GM12892 (cell line): Measurements from ENCODE around the gene TMEM106A. TPM values are rescaled to one million over a fixed set of nuclear protein-coding genes. Genes with fewer than 3 reads are reported as not detected.
"Not testable (repeated sequence)": the region's sequence is repeated elsewhere in the genome, so short reads cannot be mapped to it uniquely, and the experiment has no call there.

Experiments
- DNase-seq: peaks from one replicate; pipeline ENCODE4 v3.0.0; 2011; ENCODE audit not compliant: insufficient read length
- FAIRE-seq: peaks from 2 replicates; lab custom pipeline; 2011; peaks lifted over from hg19 to GRCh38; lab: Jason Lieb, UNC
- POLR2A ChIP-seq: IDR thresholded peaks from 2 replicates; pipeline ENCODE4 v1.6.1; 2011; ENCODE audit warnings: low read depth, low read length, control low read depth
- POLR2AphosphoS5 ChIP-seq: IDR thresholded peaks from 2 replicates; pipeline ENCODE4 v1.6.1; 2011; ENCODE audit warnings: low read depth, low read length, control low read depth
- TAF1 ChIP-seq: IDR thresholded peaks from 2 replicates; pipeline ENCODE4 v1.6.1; 2011; ENCODE audit warnings: low read depth, mild to moderate bottlenecking, control low read depth, low read length, borderline replicate concordance
- polyA plus RNA-seq: library from polyadenylated mRNA; unstranded; fragments of >200 nt; gene quantifications from one replicate; pipeline ENCODE4 v1.2.1, GENCODE V29; 2012; ENCODE audit warnings: missing spikeins, inconsistent platforms; ENCODE audit not compliant: missing spikeins

The TMEM106A gene, protein sequence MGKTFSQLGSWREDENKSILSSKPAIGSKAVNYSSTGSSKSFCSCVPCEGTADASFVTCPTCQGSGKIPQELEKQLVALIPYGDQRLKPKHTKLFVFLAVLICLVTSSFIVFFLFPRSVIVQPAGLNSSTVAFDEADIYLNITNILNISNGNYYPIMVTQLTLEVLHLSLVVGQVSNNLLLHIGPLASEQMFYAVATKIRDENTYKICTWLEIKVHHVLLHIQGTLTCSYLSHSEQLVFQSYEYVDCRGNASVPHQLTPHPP
- 8.1 TPM for polyA plus RNA-seq

DNA sequence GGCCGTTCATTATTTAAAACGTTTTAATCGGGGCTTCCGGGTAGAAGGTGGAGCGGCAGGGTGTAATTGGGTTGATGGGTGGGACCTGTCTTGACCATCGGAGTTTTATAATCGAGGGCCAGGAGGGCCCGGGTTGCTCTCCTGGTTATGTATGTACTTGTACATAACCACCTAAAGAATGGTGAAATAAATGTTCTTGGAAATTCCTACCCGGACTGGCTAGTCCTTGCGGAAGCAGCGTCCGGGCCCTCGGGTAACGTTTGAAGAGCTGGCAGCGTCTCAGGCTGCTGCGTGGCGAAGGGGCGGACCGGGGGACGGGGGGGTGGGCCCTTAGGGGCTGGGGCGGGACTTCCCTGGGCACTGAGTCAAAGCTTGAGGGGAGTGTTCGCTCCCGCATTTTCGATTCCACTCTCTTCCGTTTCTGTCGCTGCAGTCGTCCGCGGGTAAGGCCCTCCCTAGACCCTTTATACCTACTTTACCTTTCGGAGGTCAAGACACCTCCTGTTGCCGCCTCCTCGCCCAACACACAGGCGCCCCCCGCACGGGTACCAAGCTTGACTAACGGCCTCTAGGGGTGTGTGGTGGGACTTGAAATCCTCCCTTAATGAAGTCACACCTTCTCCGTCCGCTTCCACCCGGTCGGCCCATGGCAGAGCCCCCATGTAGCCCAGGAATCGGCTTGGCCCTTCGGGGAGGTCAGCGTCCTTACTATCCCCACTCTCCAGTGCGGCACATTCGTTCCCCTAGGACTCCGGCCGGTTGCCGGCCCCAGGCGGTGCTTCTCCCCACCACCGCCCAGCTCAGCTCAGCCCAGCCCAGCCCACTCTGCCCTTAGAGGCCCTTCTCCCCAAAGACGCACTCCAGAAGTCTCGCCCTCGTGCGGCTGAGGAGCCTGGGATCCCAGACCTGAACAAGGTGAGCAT is at the start of gene TMEM106A:
TMEM106A (plus strand) TSS at position 396 of the 923 bp plus-strand sequence. CDS start 1,167 bp downstream, outside the sequence.
- DNase-seq (peak; percentile 85), FAIRE-seq (peak; percentile 67)
- peak; percentile 73 for TF ChIP-seq POLR2A
- peak; percentile 77; the same call in 1 of the 2 replicates for TF ChIP-seq TAF1
- TF ChIP-seq POLR2AphosphoS5, result peak; percentile 72

DNA sequence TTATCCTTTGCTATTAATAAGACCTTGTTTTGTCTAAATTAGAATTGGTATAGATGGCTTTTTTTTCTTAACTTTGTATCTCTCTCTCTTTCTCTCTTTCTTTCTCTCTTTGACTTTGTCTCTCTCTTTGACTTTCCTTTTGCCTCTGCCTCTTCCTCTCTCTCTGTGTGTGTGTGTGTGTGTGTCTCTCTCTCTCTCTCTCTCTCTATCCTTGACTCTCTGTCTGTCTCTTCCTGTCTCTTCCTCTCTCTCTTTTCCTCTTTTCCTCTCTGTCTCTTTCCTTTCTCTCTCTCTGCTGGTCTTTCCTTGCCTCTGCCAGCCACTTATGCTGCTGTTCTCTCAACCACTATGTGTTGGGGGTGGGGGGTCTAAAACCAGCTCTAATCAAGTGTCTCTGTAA is 45.7 kb upstream of the TMEM106A start:
- not testable (repeated sequence) for FAIRE-seq, DNase-seq

DNA sequence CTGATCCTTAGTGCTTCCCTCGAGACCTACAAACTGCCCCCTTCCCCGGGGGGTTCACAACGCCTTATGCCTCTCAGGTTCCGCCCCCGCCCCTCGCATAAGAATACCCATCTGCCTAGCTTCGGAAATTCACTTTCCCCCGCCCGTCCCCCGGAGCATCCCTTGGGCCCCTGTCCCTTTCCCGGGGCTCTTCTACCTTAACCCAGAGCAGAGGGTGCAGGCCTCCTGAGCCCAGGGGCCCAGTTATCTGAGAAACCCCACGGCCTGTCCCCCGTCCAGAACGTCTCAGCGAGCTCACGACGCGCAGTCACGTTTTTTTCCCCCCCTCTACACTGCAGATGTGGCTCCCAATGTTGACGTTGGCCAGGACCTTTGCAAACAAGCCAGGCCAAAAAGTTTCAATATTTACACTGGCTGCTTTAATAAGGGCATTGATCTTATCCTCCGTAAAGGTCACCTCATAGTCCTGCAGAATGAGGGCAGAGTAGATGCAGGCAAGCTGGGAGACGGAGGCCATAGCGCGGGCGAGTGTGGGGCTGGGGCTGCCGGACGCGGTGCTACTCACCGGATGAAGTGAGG is 42.0 kb upstream of the TMEM106A start:
- FAIRE-seq, result no peak
- DNase-seq, result peak; percentile 32
- TF ChIP-seq POLR2AphosphoS5, result no peak

DNA sequence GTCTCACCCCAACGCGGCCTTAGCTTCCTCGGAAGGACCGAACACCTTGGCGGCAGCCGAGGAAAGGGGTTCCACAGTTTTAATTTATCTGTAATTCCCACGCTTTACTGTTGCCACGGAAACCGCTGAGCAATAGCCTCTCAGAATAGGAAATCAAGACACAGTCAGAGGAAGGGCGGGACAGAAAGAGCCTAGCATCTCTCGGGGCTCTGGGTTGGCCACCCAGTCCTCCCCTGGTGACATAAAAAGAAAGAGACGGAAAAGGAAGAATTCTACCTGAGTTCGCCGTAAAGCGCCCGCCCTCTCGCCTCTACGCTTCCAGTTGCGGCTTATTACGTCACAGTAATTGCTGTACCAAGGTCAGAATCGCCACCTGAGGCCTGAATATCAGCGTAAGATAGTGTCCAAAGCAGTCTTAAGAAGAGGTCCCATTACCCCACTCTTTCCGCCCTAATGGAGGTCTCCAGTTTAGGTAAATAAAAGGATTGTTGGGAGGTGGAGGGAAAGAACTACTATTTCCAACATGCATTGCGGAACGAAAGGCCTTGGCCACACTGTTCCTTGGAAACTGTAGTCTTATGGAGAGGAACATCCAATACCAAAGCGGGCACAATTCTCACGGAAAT is 41.4 kb upstream of the TMEM106A start:
- TF ChIP-seq TAF1, result peak; percentile 14; the same call in 1 of the 2 replicates
- TF ChIP-seq POLR2A, result no peak; the same call in 1 of the 2 replicates
- FAIRE-seq (no peak), DNase-seq (peak; percentile 85)

DNA sequence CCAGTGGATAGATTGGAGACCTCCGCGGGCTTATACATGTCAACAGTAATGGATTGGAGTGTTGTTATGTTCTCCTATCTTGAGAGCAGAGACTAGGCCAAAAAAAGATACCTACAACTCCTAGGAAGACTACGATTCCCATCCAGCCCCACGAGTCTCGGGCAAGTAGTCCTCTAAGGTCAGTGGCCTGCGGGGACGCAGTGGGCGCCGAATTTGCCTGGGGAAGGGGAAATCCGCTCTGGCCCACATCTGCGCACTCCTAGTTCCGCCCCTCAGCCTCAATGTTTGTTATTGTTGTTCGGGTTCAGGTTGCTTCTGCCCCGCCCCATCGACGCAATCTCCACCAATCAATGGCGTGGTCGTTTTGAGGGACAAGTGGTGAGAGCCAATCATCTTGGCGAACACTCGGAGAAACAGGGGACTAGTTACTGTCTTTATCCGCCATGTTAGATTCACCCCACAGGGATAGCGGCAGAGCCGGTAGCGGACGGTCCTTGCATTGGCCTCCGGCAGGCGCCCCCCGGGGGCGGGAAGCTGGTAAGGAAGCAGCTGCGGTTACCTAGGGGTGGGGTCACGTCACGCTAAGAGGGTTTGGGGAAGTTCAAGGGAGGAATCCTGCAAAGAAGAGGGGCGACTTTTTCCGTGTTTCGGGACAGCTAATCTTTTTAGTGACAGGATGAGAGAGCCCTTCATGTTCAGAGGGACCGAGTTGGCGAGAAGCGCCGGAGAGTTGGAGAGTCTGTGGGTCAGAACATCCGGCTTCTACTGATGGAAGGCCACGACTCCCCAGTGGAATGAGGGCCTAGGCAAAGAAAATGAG is 40.7 kb upstream of the TMEM106A start, which contains the start of gene NBR1:
NBR1 (plus strand) TSS at position 449 of the 820 bp plus-strand sequence. CDS start 4,586 bp downstream, outside the sequence.
- FAIRE-seq (peak; percentile 96), DNase-seq (peak; percentile 82)
- TF ChIP-seq POLR2AphosphoS5 (peak; percentile 82), POLR2A (peak; percentile 73), TAF1 (peak; percentile 80; the same call in 1 of the 2 replicates)

DNA sequence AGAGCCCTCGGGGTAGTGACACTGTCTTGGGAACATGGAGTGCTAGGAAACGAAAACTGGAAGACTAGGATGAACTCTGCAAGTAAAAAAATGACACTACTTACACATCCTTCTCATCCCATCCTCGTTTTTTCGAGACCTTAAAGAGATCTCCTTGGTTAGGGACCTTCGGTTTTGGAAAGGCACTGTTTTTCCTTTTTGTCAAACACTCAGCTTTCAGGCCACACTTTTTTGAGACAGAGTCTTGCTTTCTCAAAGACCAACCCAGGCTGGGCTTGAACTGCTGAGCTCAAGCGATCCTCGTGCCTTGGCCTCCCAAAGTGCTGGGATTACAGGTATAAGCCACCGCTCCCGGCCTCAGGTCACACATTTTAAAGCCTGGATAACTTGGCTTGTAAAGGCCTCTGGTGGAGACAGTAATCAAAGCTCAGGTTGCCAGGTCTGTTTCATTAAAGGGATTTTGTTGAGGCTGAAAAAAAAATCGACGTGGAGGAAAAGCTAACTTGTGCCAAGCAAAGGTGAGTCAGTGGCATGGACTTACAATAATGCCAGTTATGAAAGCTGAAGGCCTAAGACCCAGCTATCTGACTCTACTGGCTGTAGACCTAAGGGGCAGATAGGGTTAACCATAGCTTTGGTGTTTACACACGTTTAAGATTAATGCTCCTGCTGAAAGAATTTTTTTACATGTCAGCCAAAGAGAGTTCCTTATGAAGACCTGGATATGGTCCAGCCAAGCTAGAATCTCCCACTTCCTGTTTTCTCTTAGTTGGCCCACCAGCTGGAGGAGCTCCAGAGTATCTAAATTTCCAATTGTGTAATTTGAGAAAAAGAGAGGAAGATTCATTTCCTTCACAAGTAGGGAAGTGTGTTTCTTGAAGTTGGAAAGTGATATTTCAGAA is 39.8 kb upstream of the TMEM106A start:
- no peak for DNase-seq

DNA sequence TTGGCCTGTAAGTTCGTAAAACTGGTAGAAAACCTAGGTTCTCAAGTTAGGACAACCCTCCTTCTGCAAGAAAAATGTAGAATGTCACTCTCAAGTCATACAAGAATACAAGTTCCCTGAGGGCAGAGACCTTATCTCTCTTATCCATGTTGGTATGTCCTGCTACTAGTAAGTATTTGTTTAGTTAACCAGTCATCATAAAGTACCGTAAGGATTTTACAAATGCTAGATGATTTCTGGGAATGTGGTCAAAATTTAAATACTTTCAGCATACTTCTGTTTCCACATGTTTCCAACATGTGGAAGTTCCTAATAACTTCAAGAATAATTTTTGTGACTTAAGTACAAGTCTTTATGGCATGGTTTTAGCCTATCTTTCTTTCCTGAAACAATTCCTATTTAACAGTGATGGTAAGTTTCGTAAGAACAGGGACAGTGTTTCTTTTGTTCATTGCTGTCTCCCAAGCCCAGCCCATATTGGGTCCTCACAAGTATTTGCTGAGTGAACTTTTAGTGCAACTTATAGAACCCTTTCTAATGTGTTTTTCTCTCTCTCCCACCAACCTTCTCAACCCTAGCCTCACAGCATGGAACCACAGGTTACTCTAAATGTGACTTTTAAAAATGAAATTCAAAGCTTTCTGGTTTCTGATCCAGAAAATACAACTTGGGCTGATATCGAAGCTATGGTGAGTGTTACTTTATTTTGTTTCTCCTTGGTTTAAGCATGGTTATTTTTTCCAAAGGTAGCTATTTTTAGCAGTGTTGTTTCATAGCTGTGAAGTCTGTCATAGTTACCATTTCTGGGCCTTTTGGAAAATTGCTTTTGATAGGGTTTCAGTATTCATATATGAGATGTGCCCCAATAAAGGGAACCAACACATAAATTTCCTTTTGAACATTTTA is 36.2 kb upstream of the TMEM106A start:
- FAIRE-seq, result no peak

More for the DNA sequence above, 39.8 kb upstream of the TMEM106A start:
- TF ChIP-seq POLR2AphosphoS5, result no peak
- no peak for TF ChIP-seq TAF1
- TF ChIP-seq POLR2A, result no peak
- FAIRE-seq, result no peak

DNA sequence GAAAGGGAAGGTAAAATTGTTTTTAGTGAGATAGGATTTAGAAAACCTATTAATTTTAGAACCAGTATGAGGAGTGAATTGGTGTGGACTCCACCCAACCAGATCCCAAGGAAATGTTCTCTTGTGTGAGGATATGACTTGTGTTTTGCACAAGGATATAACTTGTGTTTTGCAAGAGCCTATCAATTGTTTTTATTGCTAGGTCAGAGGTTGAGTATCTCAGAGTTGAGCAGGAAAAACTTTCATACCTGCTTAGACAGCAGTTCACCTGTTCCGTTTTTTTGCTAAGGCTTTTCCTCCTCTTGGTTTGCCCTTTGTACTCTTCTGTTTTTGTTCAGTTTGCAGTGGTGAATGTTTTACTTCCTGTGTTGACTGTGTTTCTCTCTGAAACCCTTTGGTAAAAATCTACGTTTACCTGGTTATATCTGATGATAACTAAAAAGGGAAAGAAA is 35.5 kb upstream of the TMEM106A start:
- TF ChIP-seq POLR2AphosphoS5 (no peak), POLR2A (no peak), TAF1 (no peak)
- FAIRE-seq, result no peak

More for the DNA sequence above, 36.2 kb upstream of the TMEM106A start:
- TF ChIP-seq POLR2AphosphoS5 (no peak), TAF1 (no peak), POLR2A (no peak)
- no peak for DNase-seq

DNA sequence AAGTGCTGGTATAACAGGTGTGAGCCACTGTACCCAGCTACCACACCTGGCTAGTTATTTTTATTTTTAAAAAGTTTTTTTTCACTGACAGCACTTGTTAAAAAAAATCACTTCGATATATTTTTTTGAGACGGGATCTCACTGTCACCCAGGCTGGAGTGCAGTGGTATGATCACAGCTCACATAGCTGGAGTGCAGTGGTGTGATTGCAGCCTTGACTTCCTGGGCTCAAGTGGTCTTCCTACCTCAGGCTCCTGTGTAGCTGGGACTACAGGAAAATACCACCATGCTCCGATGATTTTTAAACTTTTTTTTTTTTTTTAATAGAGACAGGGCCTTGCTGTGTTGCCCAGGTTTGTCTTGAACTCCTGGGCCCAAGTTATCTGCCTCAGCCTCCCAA is 27.8 kb upstream of the TMEM106A start:
- no peak for TF ChIP-seq POLR2A
- TF ChIP-seq POLR2AphosphoS5, result no peak
- no peak for TF ChIP-seq TAF1
- DNase-seq, result no peak

More for the DNA sequence above, 35.5 kb upstream of the TMEM106A start:
- DNase-seq, result no peak

DNA sequence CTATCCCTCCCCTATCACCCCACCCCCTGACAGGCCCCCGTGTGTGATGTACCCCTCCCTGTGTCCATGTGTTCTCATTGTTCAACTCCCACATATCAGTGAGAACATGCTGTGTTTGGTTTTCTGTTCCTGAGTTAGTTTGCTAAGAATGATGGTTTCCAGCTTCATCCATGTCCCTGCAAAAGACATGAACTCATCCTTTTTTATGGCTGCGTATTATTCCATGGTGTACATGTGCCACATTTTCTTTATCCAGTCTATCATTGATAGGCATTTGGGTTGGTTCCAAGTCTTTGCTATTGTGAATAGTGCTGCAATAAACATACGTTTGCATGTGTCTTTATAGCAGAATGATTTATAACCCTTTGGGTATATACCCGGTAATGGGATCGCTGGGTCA is 25.0 kb upstream of the TMEM106A start:
- DNase-seq, FAIRE-seq: not testable (repeated sequence)

More for the DNA sequence above, 27.8 kb upstream of the TMEM106A start:
- no peak for FAIRE-seq
